Brain (organoid and tissue), 1 donor: ENCODE data around the gene CTAGE8. TPM values are rescaled to one million over a fixed set of nuclear protein-coding genes. Genes with fewer than 3 reads are reported as not detected.

Experiments used
- polyA plus RNA-seq: library from polyadenylated mRNA; stranded (reverse); fragments of 350-450 nt; fragmentation: Illumina TruSeq; extraction: RNeasy Lipid Tissue Mini Kit (QIAGEN cat#74804); gene quantifications from one replicate; pipeline ENCODE4 v1.2.3, GENCODE V29; 2015; ENCODE audit warnings: low read depth, low replicate concordance; ENCODE audit not compliant: insufficient read depth

CTAGE8 gene
- polyA plus RNA-seq, 1 donor from 2014 or later, result 0.24 TPM

Other genes starting within 250 kb of the CTAGE8 start
- gene OR2A5, start 220.3 kb downstream of the CTAGE8 start, polyA plus RNA-seq, result not detected
- not detected for gene OR2A25, start 199.5 kb downstream of the CTAGE8 start, polyA plus RNA-seq
- not detected for gene OR2A12, start 183.0 kb downstream of the CTAGE8 start, polyA plus RNA-seq
- not detected for gene OR2A2, start 159.7 kb downstream of the CTAGE8 start, polyA plus RNA-seq
- gene OR2A14, start 146.1 kb downstream of the CTAGE8 start, polyA plus RNA-seq, result not detected
- gene CTAGE4, start 85.8 kb downstream of the CTAGE8 start, polyA plus RNA-seq, result 0.12 TPM
- 0.22 TPM for gene ARHGEF35, start 73.5 kb downstream of the CTAGE8 start, polyA plus RNA-seq
- gene OR2A42, start 29.7 kb downstream of the CTAGE8 start, polyA plus RNA-seq, result not detected
- 0.70 TPM for gene OR2A7, start 4.5 kb downstream of the CTAGE8 start, polyA plus RNA-seq
- gene OR2A1, start 43.1 kb upstream of the CTAGE8 start, polyA plus RNA-seq, result not detected
- 6.1 TPM for gene ARHGEF5, start 86.1 kb upstream of the CTAGE8 start, polyA plus RNA-seq
- not detected for gene NOBOX, start 134.4 kb upstream of the CTAGE8 start, polyA plus RNA-seq